LHCN-M2 (cell line): ENCODE data around the gene ZNF565. TPM values are rescaled to one million over a fixed set of nuclear protein-coding genes. Genes with fewer than 3 reads are reported as not detected.
"Not testable (repeated sequence)": the region's sequence is repeated elsewhere in the genome, so short reads cannot be mapped to it uniquely, and the experiment has no call there.

ENCODE experiments used
- DNase-seq: peaks from one replicate; pipeline ENCODE4 v3.0.0-alpha.2; 2012; ENCODE audit warnings: low read depth
- total RNA-seq: library from RNA; depleted of rRNA; stranded (reverse); fragments of >200 nt; gene quantifications from 2 replicates; pipeline ENCODE4 v1.2.3, GENCODE V29; 2014

The ZNF565 gene
- total RNA-seq, 1 experiment from 2014 or later, result 2.9 TPM

DNA sequence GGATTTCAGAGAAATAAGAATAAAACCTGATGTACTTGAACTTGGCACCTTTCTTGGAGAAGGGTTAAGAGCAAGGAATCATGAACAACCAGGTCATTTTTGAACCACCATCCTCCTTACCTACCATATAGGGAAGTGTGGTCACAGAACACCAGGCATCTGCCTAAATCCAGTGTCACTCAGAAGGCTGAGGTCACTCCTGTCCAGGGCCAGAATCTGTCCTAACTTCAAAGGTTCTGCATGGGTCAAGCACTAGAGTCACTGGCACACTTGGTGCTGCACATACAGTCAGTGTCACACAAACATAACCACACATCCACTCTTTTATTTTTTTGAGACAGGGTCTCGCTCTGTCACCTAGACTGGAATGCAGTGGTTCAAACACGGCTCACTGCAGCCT lies 1.6 kb downstream of the ZNF565 start:
- DNase-seq, result no peak

DNA sequence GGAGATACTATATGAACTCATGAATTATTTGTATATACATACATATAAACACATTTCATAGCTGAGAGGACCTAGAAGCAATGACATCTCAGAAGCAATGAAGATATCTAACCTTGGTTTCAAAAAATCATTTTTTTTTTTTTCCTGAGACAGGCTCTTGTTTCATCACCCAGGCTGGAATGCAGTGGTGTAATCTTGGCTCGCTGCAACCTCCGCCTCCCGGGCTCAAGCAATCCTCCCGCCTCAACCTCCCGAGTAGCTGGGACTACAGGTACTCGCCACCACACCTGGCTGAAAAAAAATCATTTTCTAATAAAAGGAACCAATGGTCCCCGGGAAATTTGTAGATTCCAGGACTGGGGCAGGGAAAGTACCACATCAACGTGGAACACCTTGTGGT lies 4.0 kb downstream of the ZNF565 start:
- DNase-seq, result no peak

DNA sequence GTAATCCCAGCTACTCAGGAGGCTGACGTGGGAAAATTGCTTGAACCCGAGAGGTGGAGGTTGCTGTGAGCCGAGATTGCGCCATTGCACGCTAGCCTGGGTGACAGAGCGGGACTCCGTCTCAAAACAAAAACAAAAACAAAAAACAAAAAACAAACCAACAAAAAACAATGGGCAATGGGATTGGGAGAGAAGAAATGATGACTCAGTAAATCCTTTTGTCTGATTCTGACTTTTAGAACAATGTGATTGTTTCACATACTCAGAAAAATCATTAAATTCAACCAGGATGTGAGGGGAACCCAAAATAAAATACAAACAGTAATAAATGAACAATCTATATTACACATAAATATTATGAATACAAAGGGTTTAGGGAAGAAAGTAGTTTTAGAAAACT lies 5.1 kb downstream of the ZNF565 start:
- DNase-seq, result no peak

DNA sequence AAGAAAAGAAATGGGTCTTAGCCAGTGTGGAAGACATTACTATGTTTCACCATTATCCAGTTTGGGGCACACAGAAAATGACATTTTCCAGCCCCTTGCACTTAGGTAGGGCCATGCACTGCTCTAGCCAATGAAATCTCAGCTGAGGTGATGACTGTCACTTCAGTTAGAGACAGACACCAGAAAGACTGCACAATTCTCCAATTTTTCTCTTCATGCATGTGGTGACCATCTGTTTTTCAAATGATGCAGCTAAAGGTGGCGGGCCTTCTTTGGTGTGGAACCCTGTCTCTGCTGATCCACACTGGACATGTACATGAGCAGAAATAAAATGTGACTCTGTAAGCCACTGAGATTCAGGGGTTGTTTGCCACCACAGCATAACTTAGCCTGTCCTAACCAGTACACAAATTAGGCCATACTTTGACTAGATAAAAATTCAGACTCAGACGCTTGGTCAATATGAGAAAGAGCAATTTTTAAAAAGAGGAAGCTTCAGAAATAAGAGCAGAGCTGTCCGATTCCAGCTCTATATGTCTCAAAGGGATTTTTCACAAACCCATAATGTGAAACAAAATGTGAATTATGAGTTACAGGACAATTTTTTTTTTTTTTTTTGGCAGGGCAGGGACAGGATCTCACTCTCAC lies 6.7 kb downstream of the ZNF565 start:
- DNase-seq, result no peak

DNA sequence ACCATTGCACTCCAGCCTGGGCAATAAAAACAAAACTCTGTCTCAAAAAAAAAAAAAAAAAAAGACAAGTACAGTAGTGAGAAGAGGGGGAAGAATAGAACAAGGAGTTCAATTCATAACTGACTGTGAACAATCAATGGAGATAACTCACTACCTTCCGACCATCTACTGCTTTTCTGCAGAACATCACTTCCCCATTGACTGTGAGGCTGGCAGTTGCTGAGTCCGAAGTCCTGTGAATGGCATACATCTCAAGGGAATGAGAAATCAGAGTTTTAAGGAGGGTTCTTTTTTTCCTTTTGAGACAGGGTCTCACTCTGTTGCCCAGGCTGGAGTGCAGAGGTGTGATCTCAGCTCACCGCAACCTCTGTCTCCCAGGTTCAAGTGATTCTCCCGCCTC lies 11.2 kb downstream of the ZNF565 start:
- no peak for DNase-seq

DNA sequence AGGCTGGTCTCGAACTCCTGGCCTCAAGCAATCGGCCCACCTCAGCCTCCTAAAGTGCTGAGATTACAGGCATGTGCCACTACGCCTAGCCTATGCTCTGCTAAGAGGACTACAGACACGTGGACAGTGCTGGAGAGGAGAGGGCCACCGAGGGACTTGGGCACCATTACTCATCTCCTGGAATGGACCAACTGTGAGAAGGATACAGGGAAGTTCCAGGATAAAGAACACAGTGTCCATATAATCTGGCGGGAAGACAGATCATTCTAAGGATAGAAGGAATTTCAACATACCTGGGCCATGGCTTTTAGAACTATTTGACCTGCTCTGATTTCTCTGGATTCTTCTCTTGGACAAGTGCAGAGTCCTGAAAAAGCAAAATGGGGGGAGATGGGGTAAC lies 12.8 kb downstream of the ZNF565 start:
- no peak for DNase-seq

DNA sequence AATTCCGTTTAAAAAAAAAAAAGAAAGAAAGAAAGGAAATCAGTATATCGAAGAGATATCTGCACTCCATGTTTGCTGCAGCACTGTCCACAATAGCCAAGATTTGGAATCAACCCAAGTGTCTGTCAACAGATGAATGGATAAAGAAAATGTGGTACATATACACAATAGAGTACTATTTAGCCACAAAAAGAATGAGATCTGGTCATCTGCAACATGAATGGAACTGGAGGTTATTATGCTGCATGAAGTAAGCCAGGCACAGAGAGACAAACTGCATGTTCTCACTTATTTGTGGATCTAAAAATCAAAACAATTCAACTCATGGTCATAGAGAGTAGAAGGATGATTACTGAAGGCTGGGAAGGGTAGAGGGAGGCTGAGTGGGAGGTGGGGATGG lies 16.3 kb downstream of the ZNF565 start:
- DNase-seq, result no peak

DNA sequence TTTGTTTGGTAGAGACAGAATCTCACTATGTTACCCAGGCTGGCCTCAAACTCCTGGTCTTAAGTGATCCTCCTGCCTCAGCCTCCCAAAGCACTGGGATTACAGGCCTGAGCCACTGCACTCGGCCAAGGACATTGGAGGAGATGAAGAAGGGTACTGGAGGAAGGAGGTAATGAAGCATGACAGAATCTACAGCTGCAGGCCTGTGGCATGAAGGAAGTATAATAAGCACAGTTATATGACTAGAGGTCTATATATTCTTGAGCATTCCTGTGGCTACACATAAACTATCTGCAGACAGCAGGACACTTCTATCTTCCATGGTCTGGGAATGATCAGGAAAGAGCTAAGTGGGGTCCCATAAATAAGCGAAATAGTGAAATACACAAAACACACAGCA lies 18.2 kb downstream of the ZNF565 start:
- no peak for DNase-seq

DNA sequence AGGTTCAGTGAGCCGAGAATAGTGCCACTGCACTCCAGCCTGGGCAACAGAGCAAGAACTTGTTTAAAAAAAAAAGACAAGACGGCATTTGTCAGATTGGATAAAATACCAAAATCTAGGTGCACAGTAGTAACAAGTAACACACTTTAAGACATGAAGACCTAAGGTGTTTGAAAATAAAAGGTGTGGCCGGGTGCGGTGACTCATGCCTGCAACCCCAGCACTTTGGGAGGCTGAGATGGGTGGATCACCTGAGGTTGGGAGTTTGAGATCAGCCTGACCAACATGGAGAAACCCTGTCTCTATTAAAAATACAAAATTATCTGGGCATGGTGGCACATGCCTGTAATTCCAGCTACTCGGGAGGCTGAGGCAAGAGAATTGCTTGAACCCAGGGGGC lies 27.7 kb downstream of the ZNF565 start:
- not testable (repeated sequence) for DNase-seq

DNA sequence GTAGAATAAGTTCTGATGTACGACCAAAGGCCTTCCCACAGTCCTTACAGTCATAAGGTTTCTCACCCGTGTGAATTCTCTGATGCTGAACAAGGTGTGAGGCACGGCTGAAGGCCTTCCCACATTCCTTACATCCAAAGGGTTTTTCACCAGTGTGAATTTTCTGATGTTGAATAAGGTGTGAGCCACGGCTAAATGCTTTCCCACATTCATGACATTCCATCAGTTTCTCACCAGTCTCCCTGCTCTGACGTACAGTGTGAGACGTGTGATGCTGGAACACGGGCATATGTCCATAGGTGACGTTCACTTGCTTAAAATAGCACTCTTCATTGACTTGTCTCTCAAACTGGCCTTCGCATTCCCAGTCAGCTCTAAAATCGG lies 31.2 kb downstream of the ZNF565 start:
- no peak for DNase-seq

DNA sequence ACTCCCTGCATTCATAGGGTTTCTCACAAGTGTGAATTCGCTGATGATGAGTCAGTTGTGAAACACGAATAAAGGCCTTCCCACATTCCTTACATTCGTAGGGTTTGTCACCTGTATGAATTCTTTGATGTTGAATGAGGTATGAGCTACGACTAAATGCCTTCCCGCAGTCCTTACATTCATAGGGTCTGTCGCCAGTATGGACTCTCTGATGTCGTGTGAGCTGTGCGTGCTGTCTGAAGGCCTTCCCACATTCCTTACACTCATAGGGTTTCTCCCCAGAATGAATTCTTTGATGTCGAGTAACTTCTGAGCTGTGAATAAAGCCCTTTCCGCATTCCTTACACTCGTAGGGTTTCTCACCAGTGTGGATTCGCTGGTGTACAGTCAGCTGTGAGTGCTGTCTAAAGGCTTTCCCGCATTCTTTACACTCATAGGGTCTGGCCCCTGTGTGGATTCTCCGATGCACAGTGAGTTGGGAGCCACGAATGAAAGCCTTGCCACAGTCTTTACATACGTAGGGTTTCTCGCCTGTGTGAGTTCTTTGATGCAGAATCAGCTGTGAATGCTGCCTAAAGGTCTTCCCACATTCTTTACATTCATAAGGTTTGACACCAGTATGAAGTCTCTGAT lies 31.7 kb downstream of the ZNF565 start:
- peak; percentile 21 for DNase-seq

DNA sequence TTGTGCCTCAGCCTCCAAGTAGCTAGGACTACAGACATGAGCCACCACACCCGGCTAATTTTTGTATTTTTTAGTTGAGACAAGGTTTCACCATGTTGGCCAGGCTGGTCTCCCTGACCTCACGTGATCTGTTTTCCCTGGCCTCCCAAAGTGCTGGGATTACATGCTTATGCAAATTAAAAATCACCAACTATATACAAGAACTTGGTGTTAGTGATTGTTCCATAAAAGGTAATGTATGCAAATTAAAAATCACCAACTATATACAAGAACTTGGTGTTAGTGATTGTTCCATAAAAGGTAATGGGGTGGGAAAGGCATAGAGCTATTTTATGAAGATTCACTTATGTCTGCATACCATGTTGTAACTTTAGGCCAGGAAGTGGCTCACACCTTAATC lies 35.4 kb downstream of the ZNF565 start:
- DNase-seq, result not testable (repeated sequence)

DNA sequence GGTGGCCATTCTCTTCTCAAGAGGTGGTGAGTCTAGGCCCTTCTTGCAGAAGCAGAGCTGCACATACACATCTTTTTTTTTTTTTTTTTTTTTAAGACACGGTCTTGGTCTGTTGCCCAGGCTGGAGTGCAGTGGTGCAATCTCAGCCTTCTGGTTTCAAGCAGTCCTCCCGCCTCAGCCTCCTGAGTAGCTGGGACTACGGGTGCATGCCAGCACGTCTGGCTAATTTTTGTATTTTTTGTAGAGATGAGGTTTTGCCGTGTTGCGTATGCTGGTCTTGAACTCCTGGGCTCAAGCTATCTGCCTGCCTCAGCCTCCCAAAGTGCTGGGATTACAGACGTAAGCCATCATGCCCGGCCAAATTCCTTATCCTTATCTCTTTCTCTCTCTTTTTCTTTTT lies 40.6 kb downstream of the ZNF565 start:
- not testable (repeated sequence) for DNase-seq

DNA sequence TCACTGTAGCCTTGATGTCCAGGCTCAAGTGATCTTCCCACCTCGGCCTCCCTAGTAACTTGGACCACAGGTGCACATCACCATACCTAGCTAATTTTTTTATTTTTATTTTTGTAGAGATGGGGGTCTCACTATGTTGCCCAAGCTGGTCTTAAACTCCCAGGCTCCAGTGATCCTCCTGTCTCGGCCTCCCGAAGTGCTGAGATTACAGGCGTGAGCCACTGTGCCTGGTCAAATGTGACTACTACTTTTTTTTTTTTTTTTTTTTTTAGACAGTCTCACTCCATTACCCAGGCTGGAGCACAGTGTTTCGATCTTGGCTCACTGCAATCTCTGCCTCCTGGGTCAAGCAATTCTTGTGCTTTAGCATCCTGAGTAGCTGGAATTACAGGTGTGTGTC lies 41.6 kb downstream of the ZNF565 start:
- DNase-seq, result no peak

DNA sequence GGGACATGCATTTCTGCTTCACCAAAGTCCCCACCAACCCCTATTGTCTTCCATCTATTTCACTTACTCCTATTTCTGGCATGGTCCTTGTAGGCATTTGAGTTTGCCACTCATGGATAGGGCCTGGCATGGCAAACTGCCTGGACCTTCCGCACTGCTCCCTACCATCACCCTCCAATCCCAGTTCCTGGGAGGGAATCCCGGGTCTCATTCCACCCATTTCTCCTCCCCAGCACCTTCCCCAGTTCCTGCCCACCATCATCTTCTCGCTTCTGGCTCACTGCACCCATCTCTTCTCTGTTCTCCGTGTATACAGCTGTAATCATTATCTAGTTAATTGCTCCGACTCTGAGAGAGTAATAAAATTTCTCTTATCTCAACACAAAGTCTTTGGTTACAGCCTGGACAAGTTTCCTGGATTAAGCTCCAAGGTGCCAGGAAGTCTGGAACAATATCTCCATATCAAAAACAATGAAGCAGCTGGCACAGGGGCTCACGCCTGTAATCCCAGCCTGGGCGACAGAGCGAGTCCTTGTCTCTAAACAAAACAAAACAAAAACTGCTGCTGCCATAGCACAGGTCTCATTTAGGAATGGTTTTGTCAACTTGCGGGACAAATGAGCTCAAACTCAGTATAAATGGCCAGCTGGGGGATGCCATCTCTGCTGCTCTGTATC lies 45.2 kb downstream of the ZNF565 start:
- DNase-seq, result peak; percentile 77

DNA sequence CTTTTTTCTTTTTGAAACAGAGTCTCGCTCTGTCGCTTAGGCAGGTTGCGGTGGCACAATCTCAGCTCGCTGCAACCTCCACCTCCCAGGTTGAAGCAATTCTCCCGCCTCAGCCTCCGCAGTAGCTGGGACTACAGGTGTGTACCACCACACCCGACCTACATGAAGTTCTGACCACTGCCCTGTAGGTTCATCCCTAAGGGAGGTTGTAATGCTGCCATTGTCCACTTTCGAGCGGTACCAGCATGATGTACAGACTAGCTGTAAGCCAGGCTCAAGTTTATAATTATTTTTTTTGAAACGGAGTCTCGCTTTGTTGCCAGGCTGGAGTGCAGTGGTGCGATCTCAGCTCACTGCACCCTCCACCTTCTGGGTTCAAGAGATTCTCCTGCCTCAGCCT lies 50.7 kb downstream of the ZNF565 start:
- DNase-seq, result no peak

DNA sequence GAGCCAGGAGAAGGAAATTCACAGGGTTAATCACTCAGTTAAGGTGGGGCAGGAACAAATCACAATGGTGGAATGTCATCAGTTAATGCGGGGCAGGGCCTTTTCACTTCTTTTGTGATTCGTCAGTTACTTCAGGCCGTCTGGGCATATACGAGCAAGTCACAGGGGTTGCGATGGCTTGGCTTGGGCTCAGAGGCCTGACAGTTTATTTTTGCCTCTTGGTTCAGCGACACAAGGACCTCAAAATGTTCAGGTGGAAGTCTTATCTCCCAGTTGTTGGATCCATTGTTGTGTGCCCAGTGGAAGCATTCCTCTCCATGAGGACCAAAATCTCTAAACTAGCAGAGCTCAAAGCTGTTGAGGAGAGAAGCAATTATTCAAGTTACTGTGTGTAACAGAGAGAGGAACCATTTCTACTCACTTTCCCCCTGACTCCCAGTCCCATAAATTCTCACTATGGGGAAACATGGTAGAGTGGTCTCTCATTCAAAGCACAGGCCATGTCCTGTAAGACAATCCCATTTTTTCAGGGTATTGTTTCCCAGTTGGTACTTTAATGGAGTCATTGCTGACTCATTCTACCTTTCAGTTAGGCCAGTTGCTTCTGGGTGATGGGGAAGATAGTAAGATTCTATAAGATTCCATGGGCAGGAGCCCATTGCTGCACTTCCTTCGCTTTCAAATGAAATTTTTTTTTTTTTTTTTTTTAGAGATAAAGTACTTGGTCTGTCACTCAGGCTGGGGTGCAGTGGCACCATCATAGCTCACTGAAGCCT lies 53.5 kb downstream of the ZNF565 start:
- no peak for DNase-seq

DNA sequence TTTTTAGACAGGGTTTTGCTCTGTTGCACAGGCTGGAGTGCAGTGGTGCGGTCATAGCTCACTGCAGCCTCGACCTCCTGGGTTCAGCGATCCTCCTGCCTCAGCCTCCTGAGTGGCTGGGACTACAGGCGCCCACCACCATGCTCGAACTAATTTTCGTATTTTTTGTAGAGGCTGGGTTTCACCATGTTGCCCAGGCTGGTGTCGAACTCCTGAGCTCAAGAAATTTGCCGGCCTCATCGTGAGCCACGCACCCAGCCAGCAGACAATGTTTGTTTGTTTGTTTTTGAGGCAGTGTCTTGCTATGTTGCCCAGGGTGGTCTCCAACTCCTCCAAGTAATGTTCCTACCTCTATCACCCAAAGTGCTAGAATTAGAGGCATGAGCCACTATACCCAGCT lies 61.3 kb downstream of the ZNF565 start:
- no peak for DNase-seq

DNA sequence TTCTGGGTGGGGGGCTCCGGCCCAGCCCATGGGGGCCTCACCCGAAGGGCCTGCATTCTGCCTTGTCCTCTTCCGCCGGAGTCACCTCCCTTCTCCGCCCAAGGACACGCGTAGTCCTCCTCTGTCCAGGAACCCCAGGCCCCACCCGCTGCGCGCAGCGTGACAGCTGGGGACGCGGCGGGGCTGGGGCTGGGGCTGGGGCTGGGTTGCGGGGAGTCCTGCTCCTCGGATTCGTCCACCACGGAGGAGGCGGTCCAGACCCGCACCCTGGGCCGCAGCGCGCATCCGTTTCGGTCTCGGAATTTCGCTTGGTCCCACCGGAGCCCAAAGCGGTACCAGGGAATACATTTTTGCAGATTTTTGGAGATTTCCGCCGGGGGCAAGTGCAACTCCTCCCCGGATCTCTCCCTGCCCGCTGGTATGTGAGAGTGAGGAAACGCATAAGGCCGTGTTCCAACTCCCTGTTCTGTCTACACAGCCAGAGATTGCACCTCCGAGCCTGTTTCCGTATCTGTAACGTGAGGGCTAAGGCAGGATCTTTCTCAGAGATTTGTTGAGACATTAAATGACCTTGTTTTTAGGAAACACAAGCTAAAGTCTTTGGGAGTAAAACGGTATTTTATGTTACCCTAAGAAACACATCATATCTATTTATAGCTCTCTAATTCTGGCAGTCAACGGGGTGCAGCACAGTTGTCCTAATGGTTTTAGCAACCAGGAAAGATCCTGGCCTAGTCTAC lies 61.9 kb downstream of the ZNF565 start, which contains the start of gene COX7A1:
Gene COX7A1, minus strand, starts transcription at position 96 of the 740 bp plus-strand sequence. Its CDS starts 40 bp downstream, at position 56.
- peak; percentile 22 for DNase-seq

DNA sequence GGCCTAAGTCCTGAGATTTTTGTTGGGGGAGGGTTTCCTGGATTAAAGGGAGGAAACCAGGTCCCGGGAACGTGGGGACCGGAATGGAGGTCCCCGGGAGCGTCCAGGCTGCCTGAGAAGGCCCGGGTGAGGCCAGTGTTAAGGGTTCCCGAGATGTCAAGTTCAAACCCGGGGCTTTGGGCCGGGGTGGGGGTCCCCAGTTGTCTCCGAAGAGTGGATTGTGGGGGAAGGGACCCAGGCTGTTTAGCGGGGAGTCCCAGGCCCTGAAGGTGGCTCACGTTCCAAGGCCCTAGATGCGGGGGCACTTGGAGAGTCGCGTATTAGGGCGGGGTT lies 62.5 kb downstream of the ZNF565 start:
- no peak for DNase-seq

DNA sequence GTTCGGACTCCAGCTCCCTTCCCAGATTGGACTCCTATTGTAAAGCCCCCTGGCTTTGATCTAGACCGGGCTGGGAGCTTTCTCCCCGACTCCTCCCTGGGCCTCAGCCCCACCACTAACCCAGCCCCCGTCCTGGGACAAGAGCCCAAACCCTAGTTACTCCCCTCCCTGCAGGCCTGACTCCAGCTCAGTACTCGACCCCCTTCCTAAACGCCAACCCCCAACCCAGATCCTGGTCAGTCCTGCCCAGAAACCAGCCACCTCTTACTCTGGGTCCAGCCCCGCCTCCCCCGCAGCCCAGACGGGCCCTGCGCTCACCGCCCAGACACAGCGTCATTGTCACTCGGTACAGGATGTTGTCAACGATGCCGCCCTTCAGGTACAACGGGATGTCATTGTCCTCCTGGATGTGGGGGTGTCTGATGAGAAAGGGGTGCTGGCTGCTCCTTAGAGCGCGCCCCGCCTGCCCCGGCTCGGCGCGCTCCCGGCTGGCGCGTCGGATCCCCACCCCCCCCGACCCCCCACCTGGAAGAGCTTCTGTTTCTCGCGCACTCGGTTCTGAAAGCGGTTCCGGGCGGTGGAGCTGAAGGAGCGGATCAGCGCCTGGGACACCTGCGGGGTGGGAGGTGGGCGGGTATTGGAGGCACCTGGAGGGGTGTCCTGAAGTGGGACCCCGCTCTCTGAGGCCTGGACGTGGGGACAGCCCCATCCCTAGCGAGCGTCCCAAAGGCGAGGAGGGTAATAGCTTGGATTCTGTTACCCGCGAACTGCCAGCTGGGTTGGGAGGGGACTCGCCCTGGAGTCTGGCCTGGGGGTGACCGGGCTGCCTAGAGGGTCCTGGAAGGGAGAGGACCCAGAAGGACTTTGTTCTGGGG lies 63.1 kb downstream of the ZNF565 start:
- no peak for DNase-seq
